GM06990 (cell line): ENCODE data around the gene LEKR1.

Source experiments
- DNase-seq: peaks from one replicate; pipeline ENCODE4 v3.0.0-alpha.2; 2011; ENCODE audit not compliant: insufficient read length; ENCODE audit errors: extremely low read depth
- H3K27me3 ChIP-seq: replicated peaks from 2 replicates; pipeline ENCODE4 v1.6.0; 2011; ENCODE audit warnings: low read length; ENCODE audit not compliant: control insufficient read depth, insufficient read depth
- H3K36me3 ChIP-seq: 2 replicates; pipeline ENCODE4 v1.5.1; 2011; ENCODE audit warnings: low read length; ENCODE audit not compliant: control insufficient read depth, insufficient read depth
- H3K4me3 ChIP-seq: replicated peaks from 2 replicates; pipeline ENCODE4 v1.5.1; 2011; ENCODE audit warnings: low read depth, mild to moderate bottlenecking, control low read depth, low read length
- CTCF ChIP-seq: IDR thresholded peaks from 2 replicates; pipeline ENCODE4 v1.5.1; 2011; ENCODE audit warnings: low read length, control low read depth, mild to moderate bottlenecking, inconsistent platforms; ENCODE audit not compliant: insufficient read depth, poor library complexity, severe bottlenecking

LEKR1 gene

GRCh38 chr3:156787001-156787400, 39.2 kb upstream of the LEKR1 start:
- DNase-seq, result no peak
- Histone ChIP-seq H3K36me3 (no peaks in the 10 kb centered on the region), H3K27me3 (no peaks in the 10 kb centered on the region), H3K4me3 (no peak overlapping the region)
- no peak for TF ChIP-seq CTCF

- no peak overlapping the region for H3K4me3 ChIP-seq
- no peaks in the 10 kb centered on the region for H3K36me3 ChIP-seq
- no peak for DNase-seq
- no peak for TF ChIP-seq CTCF
- H3K27me3 ChIP-seq, result no peaks in the 10 kb centered on the region
These were observed 38.1 kb upstream of the LEKR1 start for GRCh38 chr3:156787926-156788663.

GRCh38 chr3:156788846-156789245, 37.3 kb upstream of the LEKR1 start:
- TF ChIP-seq CTCF, result no peak
- no peak for DNase-seq
- H3K27me3 ChIP-seq, result no peaks in the 10 kb centered on the region
- H3K4me3 ChIP-seq, result no peak overlapping the region
- H3K36me3 ChIP-seq, result no peaks in the 10 kb centered on the region

GRCh38 chr3:156790156-156790555, 36.0 kb upstream of the LEKR1 start:
- no peaks in the 10 kb centered on the region for H3K36me3 ChIP-seq
- no peaks in the 10 kb centered on the region for H3K27me3 ChIP-seq
- H3K4me3 ChIP-seq, result no peak overlapping the region
- no peak for TF ChIP-seq CTCF
- DNase-seq, result no peak

- no peak for TF ChIP-seq CTCF
- Histone ChIP-seq H3K36me3 (no peaks in the 10 kb centered on the region), H3K27me3 (no peaks in the 10 kb centered on the region), H3K4me3 (no peak overlapping the region)
- DNase-seq, result no peak
These were observed 34.0 kb upstream of the LEKR1 start for GRCh38 chr3:156792114-156792513.

GRCh38 chr3:156792536-156792935, 33.6 kb upstream of the LEKR1 start:
- no peaks in the 10 kb centered on the region for H3K27me3 ChIP-seq
- no peaks in the 10 kb centered on the region for H3K36me3 ChIP-seq
- no peak for TF ChIP-seq CTCF
- no peak for DNase-seq
- H3K4me3 ChIP-seq, result no peak overlapping the region
